Muscle of leg (tissue), 11 donors: ENCODE measurements around the gene ARHGAP44. TPM values are rescaled to one million over a fixed set of nuclear protein-coding genes. Genes with fewer than 3 reads are reported as not detected.
"Not testable (repeated sequence)": the region's sequence is repeated elsewhere in the genome, so short reads cannot be mapped to it uniquely, and the experiment has no call there.

ENCODE experiments used
- DNase-seq: peaks from one replicate; pipeline ENCODE4 v3.0.0; 2013
- H3K27ac ChIP-seq: one replicate; pipeline ENCODE4 v1.5.1; 2013; ENCODE audit warnings: mild to moderate bottlenecking, low read length, control low read depth
- H3K27me3 ChIP-seq: one replicate; pipeline ENCODE4 v1.6.1; 2013; ENCODE audit warnings: low read length; ENCODE audit not compliant: control insufficient read depth, insufficient read depth
- H3K36me3 ChIP-seq: one replicate; pipeline ENCODE4 v1.6.1; 2013; ENCODE audit warnings: low read length; ENCODE audit not compliant: control insufficient read depth, insufficient read depth
- H3K4me1 ChIP-seq: one replicate; pipeline ENCODE4 v1.6.1; 2013; ENCODE audit warnings: low read length; ENCODE audit not compliant: control insufficient read depth, insufficient read depth
- H3K4me3 ChIP-seq: one replicate; pipeline ENCODE4 v1.5.1; 2013; ENCODE audit warnings: low read length, control low read depth
- H3K9me3 ChIP-seq: replicated peaks from 2 replicates; pipeline ENCODE4 v1.6.1; 2013; ENCODE audit warnings: low read depth, low read length; ENCODE audit not compliant: control insufficient read depth
- WGBS: methylation state at CpG from one replicate; pipeline ENCODE4 v1.1.5; 2013; ENCODE audit warnings: missing lambda C conversion rate; ENCODE audit not compliant: insufficient coverage; 5-methylcytosine and 5-hydroxymethylcytosine counted together
- polyA plus RNA-seq, 8 donors: library from polyadenylated mRNA; unstranded; fragments of 120-200 nt; gene quantifications; one replicate each; pipeline versions ENCODE4 v1.2.1 to v1.2.3, GENCODE V29; 2013; ENCODE audit warnings: inconsistent platforms in 1 of 8, low replicate concordance in 1 of 8; ENCODE audit not compliant: insufficient read length in 8 of 8, insufficient read depth in 1 of 8
- total RNA-seq: library from RNA; stranded (reverse); fragments of 120-200 nt; gene quantifications from one replicate; pipeline ENCODE4 v1.2.4, GENCODE V29; 2013

The ARHGAP44 gene
- total and polyA plus RNA-seq, 9 donors, result 3.0 to 5.5 (median 4.5) TPM

DNA sequence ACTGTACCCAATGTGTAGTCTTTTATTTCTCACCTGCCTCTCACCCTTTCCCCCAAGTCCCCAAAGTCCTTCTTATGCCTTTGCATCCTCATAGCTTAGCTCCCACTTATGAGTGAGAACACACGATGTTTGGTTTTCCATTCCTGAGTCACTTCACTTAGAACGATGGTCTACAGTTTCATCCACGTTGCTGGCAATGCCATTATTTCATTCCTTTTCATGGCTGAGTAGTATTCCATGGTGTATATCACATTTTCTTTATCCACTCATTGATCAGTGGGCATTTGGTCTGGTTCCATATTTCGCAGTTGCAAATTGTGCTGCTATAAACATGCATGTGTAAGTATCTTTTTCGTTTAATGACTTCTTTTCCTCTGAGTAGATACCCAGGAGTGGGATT is 89.8 kb downstream of the ARHGAP44 start:
- not testable (repeated sequence) for DNase-seq, H3K27ac ChIP-seq, H3K27me3 ChIP-seq, H3K36me3 ChIP-seq, H3K4me1 ChIP-seq, H3K4me3 ChIP-seq, H3K9me3 ChIP-seq
- WGBS, result no CpG with 5 or more reads among the region's 5 CpGs

DNA sequence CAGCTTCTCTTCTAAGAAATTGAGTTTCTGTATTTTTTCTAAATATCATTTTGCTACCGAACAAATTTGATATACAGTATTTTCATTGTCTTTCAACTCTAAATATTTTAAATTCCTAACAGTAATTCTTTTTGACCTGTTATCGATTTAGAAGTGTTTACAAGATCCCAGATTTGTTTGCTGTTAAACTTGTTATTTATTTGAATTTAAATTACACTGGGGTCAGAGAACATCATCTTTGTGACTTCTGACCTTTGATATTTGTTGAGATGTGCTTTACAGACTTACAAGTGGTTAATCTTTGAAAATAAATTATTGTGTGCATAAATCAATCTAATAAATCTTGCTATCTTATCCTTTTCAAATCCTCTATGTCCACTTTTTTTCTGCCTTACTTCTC is 94.2 kb downstream of the ARHGAP44 start:
- Histone ChIP-seq H3K4me3 (no peak overlapping the region), H3K27ac (no peak overlapping the region), H3K4me1 (no peaks in the 10 kb centered on the region), H3K27me3 (no peaks in the 10 kb centered on the region), H3K9me3 (no peaks in the 10 kb centered on the region), H3K36me3 (no peaks in the 10 kb centered on the region)
- WGBS, result no CpG with 5 or more reads among the region's 2 CpGs
- DNase-seq, result no peak

DNA sequence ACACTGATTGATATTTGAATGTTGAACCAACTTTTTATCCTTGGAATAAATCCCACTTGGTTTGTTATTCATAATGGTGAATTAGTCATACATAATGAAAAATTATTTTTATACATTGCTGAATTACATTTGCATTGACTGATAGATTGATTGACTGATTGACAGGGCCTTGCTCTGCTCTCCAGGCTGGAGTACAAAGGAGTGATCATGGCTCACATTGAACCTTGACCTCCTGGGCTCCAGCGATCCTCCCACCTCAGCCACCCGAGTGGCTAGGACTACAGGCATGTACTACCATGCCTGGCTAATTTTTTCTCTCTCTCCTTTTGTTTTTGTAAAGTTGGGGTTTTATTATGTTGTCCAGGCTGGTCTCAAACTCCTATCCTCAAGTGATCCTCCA is 97.8 kb downstream of the ARHGAP44 start:
- H3K36me3 ChIP-seq, result no peaks in the 10 kb centered on the region
- no CpG with 5 or more reads among the region's 2 CpGs for WGBS
- DNase-seq, result no peak
- H3K27ac ChIP-seq, result no peak overlapping the region
- no peaks in the 10 kb centered on the region for H3K27me3 ChIP-seq
- peaks cover 4% of the 10 kb centered on the region for H3K9me3 ChIP-seq
- H3K4me3 ChIP-seq, result no peak overlapping the region
- no peaks in the 10 kb centered on the region for H3K4me1 ChIP-seq

DNA sequence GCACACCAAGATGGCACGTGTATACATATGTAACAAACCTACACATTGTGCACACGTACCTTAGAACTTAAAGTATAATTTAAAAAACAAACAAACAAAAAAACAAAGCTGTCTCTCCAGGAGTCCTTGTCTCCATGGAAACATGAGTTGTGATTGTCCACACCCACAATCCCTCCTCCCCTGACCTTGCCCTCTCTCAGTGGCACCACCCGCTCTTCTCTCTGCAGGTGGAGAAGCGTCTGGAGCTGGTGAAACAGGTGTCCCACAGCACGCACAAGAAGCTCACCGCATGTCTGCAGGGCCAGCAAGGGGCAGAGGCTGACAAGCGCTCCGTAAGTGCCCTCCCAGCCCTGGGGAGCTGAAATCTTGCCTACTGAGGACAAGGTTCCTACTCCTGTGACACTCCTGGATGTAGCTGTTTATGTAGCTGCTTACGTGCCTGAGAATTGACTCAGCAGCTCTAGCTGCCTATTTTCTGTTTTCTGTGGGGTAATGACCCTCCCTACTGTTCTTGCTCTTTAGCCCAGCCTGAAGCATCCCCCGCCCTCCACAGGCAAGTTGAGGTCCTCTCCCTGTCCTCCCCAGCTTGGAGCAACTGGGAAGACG is 107.0 kb downstream of the ARHGAP44 start:
- Histone ChIP-seq H3K4me3 (no peak overlapping the region), H3K9me3 (peaks cover 8% of the 10 kb centered on the region), H3K27ac (no peak overlapping the region), H3K27me3 (no peaks in the 10 kb centered on the region), H3K4me1 (no peaks in the 10 kb centered on the region), H3K36me3 (no peaks in the 10 kb centered on the region)
- no peak for DNase-seq
- 89% methylated on average over 5 of the region's 11 CpGs for WGBS

DNA sequence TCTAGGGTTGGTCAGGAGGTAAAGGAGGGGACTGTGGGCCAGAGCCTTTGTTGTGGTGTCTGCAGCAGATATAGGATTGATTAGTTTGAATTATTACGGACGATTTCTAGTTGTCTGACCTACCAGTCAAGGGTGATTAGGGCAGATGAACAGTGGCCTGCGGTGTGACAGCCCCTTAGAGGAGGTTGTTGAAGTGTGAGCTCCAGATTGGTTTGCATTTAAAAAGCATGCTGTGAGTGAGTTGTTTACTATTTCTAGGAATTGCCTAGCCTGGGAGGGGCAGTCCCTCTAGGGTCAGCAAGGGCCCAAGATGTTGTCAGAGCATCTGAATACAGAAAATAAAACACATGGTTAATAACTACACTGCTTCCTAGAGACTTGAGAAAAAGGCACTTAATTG is 108.8 kb downstream of the ARHGAP44 start:
- H3K4me3 ChIP-seq, result no peak overlapping the region
- H3K27ac ChIP-seq, result no peak overlapping the region
- WGBS, result 77% methylated on average over 3 of the region's 3 CpGs
- no peaks in the 10 kb centered on the region for H3K4me1 ChIP-seq
- H3K9me3 ChIP-seq, result peaks cover 5% of the 10 kb centered on the region
- H3K36me3 ChIP-seq, result no peaks in the 10 kb centered on the region
- no peak for DNase-seq
- no peaks in the 10 kb centered on the region for H3K27me3 ChIP-seq

DNA sequence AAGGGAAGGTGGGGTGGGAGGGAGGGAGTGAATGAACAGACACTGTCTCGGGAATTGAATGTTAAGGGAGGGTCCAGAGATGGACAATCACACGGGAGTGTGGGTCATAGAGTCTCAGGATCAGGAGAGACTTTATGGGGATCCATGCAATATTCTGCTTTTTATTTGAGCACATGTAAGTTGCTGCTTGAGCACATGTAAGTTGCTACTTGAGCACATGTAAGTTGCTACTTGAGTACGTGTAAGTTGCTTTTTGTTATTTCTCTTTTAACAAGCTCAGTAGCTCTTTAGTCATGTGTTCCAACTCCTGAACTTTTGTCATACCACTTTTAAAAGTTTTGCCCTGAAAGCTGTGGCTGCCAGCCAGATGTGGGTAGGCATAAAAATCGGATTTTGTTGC is 110.3 kb downstream of the ARHGAP44 start:
- H3K9me3 ChIP-seq, result peaks cover 4% of the 10 kb centered on the region
- H3K4me1 ChIP-seq, result no peaks in the 10 kb centered on the region
- no peak for DNase-seq
- no peaks in the 10 kb centered on the region for H3K27me3 ChIP-seq
- H3K36me3 ChIP-seq, result no peaks in the 10 kb centered on the region
- H3K27ac ChIP-seq, result no peak overlapping the region
- H3K4me3 ChIP-seq, result no peak overlapping the region
- WGBS, result 44% methylated on average over 2 of the region's 4 CpGs

DNA sequence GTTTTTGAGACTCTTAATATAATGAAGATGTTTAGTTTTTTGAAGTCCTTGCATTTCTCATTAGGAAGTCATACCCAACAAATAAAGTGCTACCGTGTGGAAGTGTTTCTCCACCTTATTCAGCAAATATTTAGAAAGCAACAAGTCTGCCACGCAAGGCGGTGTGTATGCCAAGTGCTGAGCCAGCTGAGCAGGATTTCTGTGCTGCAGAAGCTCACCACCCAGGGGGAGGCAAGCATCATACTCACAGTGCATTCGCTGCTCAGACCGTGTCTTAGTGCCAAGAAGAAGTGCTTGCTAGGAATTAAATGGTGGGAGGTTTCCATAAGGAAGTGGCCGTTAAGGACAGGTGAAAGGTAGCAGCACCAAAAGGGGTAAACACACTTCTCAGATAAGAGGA is 111.2 kb downstream of the ARHGAP44 start:
- WGBS, result 93% methylated on average over 5 of the region's 6 CpGs
- H3K4me3 ChIP-seq, result no peak overlapping the region
- H3K36me3 ChIP-seq, result no peaks in the 10 kb centered on the region
- no peaks in the 10 kb centered on the region for H3K27me3 ChIP-seq
- no peak for DNase-seq
- H3K9me3 ChIP-seq, result peaks cover 4% of the 10 kb centered on the region
- no peak overlapping the region for H3K27ac ChIP-seq
- no peaks in the 10 kb centered on the region for H3K4me1 ChIP-seq

DNA sequence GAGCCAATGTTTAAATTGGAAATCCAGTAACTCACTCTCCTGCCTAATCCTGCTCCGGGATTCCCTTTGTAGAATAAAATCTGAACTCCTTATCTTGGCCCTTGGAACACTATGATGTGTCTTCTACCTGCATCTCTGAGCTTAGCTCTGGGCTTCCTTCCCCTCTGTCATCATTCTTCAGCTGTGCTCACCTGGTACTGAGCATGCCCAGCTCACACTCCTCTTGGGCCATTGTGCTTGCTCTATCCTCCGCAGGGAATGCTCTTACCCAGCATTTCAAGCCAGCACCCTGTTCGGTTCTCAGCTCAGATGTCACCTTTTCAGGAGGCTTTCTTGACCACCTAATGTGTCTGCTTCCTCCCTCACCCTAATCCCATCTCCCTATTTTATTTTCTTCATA is 112.7 kb downstream of the ARHGAP44 start:
- no peak for DNase-seq
- peaks cover 4% of the 10 kb centered on the region for H3K9me3 ChIP-seq
- no peaks in the 10 kb centered on the region for H3K27me3 ChIP-seq
- no peaks in the 10 kb centered on the region for H3K4me1 ChIP-seq
- 97% methylated on average over 2 of the region's 3 CpGs for WGBS
- H3K4me3 ChIP-seq, result no peak overlapping the region
- no peaks in the 10 kb centered on the region for H3K36me3 ChIP-seq
- H3K27ac ChIP-seq, result no peak overlapping the region

DNA sequence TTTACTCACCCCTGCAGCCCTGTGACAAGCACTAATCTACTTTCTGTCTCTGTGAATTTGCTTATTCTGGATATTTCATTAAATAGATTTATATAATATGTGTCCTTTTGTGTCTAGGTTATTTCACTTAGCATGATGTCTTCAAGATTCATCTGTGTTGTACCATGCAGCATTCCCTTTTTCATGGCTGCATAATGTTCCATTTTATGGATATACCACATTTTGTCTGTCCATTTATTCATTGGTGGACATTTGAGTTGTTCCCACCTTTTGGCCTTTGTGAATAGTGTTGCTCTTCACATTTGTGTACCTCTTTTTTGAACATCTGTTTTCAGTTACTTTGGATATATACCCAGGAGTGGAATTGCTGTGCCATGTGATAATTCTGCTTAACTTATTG is 118.2 kb downstream of the ARHGAP44 start:
- Histone ChIP-seq H3K27me3 (no peaks in the 10 kb centered on the region), H3K4me3 (no peak overlapping the region), H3K27ac (no peak overlapping the region), H3K4me1 (no peaks in the 10 kb centered on the region), H3K9me3 (peaks cover 5% of the 10 kb centered on the region), H3K36me3 (no peaks in the 10 kb centered on the region)
- no peak for DNase-seq

DNA sequence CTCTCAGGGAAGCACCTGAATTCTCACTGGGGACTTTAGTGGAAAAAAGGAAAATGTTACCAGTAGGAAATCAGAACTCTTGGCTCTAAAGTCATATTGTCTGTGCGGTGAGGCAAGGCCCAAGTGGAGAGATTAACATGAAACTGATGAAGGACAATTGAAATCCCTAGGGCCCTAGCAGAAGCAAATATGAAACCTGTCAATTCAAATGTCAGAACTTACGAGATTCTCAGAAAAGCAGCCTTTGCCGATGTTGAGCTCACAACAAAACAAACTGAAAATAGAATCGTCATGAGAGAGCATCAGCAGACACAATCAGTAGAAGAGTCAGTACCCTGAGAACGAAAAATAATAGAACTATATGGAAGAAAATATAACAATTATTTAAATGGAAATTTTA is 119.7 kb downstream of the ARHGAP44 start:
- 71% methylated on average over 1 of the region's 5 CpGs for WGBS
- H3K4me1 ChIP-seq, result no peaks in the 10 kb centered on the region
- H3K27me3 ChIP-seq, result no peaks in the 10 kb centered on the region
- no peak overlapping the region for H3K27ac ChIP-seq
- no peaks in the 10 kb centered on the region for H3K36me3 ChIP-seq
- peaks cover 5% of the 10 kb centered on the region for H3K9me3 ChIP-seq
- no peak overlapping the region for H3K4me3 ChIP-seq
- DNase-seq, result no peak

DNA sequence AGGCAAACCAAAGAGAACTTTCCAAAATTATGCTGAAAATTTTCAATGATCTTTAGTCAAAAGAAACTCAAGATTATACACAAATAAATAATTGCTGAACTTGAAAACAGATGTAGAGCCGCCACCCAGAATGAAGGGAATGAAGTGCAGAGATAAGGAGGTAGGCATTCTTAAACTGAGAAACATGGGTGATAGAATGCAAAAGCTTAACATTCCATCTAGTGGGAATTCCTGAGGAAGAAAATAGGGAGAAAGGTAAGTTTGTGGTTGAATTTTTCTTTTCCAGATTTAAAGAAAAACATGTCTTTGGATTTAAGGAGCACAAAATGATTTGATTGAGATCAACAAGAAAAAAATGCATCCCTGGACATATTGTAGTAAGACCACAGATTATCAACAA is 120.2 kb downstream of the ARHGAP44 start:
- WGBS, result no CpG with 5 or more reads among the region's 1 CpG

More for the DNA sequence above, 120.2 kb downstream of the ARHGAP44 start:
- no peak for DNase-seq
- Histone ChIP-seq H3K36me3 (no peaks in the 10 kb centered on the region), H3K27me3 (no peaks in the 10 kb centered on the region), H3K4me1 (no peaks in the 10 kb centered on the region), H3K27ac (no peak overlapping the region), H3K9me3 (peaks cover 5% of the 10 kb centered on the region), H3K4me3 (no peak overlapping the region)
